Esophagus muscularis mucosa (tissue), 4 donors: ENCODE results near the gene ENPP3.

ENCODE experiments used
- CTCF ChIP-seq, 3 experiments: fragments of 200-600 bp in 2 of 3; fragments of 450-650 bp in 1 of 3; sonication (generic) in 2 of 3; IDR thresholded peaks; one replicate each; pipeline ENCODE4 v1.5.1; 2017 to 2019; ENCODE audit warnings: antibody characterized with exemption in 3 of 3, mild to moderate bottlenecking in 2 of 3, moderate library complexity in 1 of 3
- EP300 ChIP-seq: sonication (generic); formaldehyde crosslinking; IDR thresholded peaks from one replicate; pipeline ENCODE4 v1.6.1; 2017; ENCODE audit warnings: antibody characterized with exemption
- POLR2A ChIP-seq: fragments of 450-650 bp; IDR thresholded peaks from one replicate; pipeline ENCODE4 v1.6.1; 2017; ENCODE audit warnings: antibody characterized with exemption, moderate library complexity, mild to moderate bottlenecking, low read depth
- POLR2AphosphoS5 ChIP-seq, 2 donors: sonication (generic); formaldehyde crosslinking; IDR thresholded peaks; one replicate each; pipeline ENCODE4 v1.6.1; 2017; ENCODE audit warnings: antibody characterized with exemption in 2 of 2

GRCh38 chr6:131646249-131646670 is 9.2 kb downstream of the ENPP3 start:
- no peak for TF ChIP-seq CTCF (IDR thresholded peaks at IDR 0.05)
- TF ChIP-seq POLR2A, result no peak
- no peak for TF ChIP-seq EP300
- TF ChIP-seq POLR2AphosphoS5 (IDR thresholded peaks at IDR 0.05), result no peak
